DOHH2 (cell line): ENCODE data around the gene CFAP100.

ENCODE experiments used
- H3F3A ChIP-seq: fragments of 200-600 bp; sonication (generic), shearing (Covaris generic); 2 replicates; pipeline ENCODE4 v1.6.0; 2016; ENCODE audit warnings: antibody characterized with exemption, mild to moderate bottlenecking; ENCODE audit not compliant: control insufficient read depth, insufficient read depth
- H3K27ac ChIP-seq: fragments of 200-600 bp; sonication (generic); 2 replicates; pipeline ENCODE4 v1.5.1; 2014; ENCODE audit warnings: low read depth, mild to moderate bottlenecking, low read length, moderate library complexity
- H3K27me3 ChIP-seq: fragments of 200-600 bp; sonication (generic); 2 replicates; pipeline ENCODE4 v1.6.1; 2014; ENCODE audit warnings: mild to moderate bottlenecking, low read length, mixed read lengths; ENCODE audit not compliant: control insufficient read depth
- H3K36me3 ChIP-seq: fragments of 200-600 bp; sonication (generic); 2 replicates; pipeline ENCODE4 v1.6.1; 2014; ENCODE audit warnings: mild to moderate bottlenecking, low read length, moderate library complexity, mixed read lengths; ENCODE audit not compliant: control insufficient read depth
- H3K4me1 ChIP-seq: fragments of 200-600 bp; sonication (generic); 2 replicates; pipeline ENCODE4 v1.6.1; 2014; ENCODE audit warnings: mild to moderate bottlenecking, low read length, mixed read lengths; ENCODE audit not compliant: control insufficient read depth
- H3K4me2 ChIP-seq: fragments of 200-600 bp; sonication (generic); 2 replicates; pipeline ENCODE4 v1.6.0; 2014; ENCODE audit warnings: mild to moderate bottlenecking, low read length, moderate library complexity
- H3K4me3 ChIP-seq: fragments of 200-600 bp; sonication (generic); 2 replicates; pipeline ENCODE4 v1.5.1; 2014; ENCODE audit warnings: mild to moderate bottlenecking, low read length, mixed read lengths
- H3K79me2 ChIP-seq: fragments of 200-600 bp; sonication (generic); 2 replicates; pipeline ENCODE4 v1.6.1; 2014; ENCODE audit warnings: mild to moderate bottlenecking, low read length, mixed read lengths; ENCODE audit not compliant: control insufficient read depth
- H3K9me2 ChIP-seq: fragments of 200-600 bp; sonication (generic); replicated peaks from 2 replicates; pipeline ENCODE4 v1.6.1; 2014; ENCODE audit warnings: mild to moderate bottlenecking, low read length, mixed read lengths; ENCODE audit not compliant: control insufficient read depth
- H3K9me3 ChIP-seq: fragments of 200-600 bp; sonication (generic); 2 replicates; pipeline ENCODE4 v1.6.1; 2014; ENCODE audit warnings: antibody characterized with exemption, low read length, mixed read lengths; ENCODE audit not compliant: control insufficient read depth, insufficient read depth
- H4K20me1 ChIP-seq: fragments of 200-600 bp; sonication (generic); 2 replicates; pipeline ENCODE4 v1.6.0; 2014; ENCODE audit warnings: low read depth, mild to moderate bottlenecking, antibody characterized with exemption, low read length, moderate library complexity; ENCODE audit not compliant: control insufficient read depth, insufficient read depth
- EZH2phosphoT487 ChIP-seq: fragments of 200-600 bp; sonication (generic); IDR thresholded peaks from 2 replicates; pipeline ENCODE4 v1.6.1; 2017; ENCODE audit warnings: borderline replicate concordance, mild to moderate bottlenecking, antibody characterized with exemption, low read length, moderate library complexity, mixed read lengths
- TF ChIP-seq, protein P1 (sequence below): fragments of 200-600 bp; sonication (generic); IDR thresholded peaks from one replicate; pipeline ENCODE4 v1.5.1; 2014; ENCODE audit warnings: antibody characterized with exemption, mild to moderate bottlenecking, low read depth, low read length; ENCODE audit not compliant: poor library complexity, severe bottlenecking

The CFAP100 gene

DNA sequence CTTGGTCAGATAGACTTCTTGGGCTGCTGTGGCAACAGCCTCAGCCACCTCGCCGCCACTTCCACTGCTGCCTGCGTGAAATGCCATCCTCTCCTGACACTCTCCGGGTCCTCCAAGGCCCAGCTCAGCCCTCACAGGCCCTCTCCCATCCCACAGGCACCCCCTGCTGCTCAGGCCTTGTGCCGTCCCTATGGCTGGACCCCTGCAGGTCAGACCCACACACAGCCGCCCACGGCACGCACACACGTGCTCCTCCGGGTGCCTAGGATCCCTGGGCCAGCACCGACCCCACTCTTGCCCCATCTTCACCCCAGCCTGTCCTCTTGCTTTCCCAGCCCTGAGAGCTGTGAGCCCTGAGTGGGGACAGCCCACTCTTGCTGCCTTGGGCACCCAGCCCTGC is 19.7 kb downstream of the CFAP100 start:
- no peak overlapping the region for H3K4me3 ChIP-seq
- H3F3A ChIP-seq: no peaks in the 10 kb centered on the region
- H4K20me1 ChIP-seq: no peaks in the 10 kb centered on the region
- H3K27me3 ChIP-seq: peaks cover 11% of the 10 kb centered on the region; the same call in 1 of the 2 replicates
- no peaks in the 10 kb centered on the region for H3K9me3 ChIP-seq
- no peaks in the 10 kb centered on the region for H3K36me3 ChIP-seq
- no peak overlapping the region for H3K4me2 ChIP-seq
- no peak for TF ChIP-seq EZH2phosphoT487
- TF ChIP-seq, protein P1, sequence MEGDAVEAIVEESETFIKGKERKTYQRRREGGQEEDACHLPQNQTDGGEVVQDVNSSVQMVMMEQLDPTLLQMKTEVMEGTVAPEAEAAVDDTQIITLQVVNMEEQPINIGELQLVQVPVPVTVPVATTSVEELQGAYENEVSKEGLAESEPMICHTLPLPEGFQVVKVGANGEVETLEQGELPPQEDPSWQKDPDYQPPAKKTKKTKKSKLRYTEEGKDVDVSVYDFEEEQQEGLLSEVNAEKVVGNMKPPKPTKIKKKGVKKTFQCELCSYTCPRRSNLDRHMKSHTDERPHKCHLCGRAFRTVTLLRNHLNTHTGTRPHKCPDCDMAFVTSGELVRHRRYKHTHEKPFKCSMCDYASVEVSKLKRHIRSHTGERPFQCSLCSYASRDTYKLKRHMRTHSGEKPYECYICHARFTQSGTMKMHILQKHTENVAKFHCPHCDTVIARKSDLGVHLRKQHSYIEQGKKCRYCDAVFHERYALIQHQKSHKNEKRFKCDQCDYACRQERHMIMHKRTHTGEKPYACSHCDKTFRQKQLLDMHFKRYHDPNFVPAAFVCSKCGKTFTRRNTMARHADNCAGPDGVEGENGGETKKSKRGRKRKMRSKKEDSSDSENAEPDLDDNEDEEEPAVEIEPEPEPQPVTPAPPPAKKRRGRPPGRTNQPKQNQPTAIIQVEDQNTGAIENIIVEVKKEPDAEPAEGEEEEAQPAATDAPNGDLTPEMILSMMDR: no peak
- no peaks in the 10 kb centered on the region for H3K9me2 ChIP-seq
- no peak overlapping the region for H3K27ac ChIP-seq
- H3K4me1 ChIP-seq: no peaks in the 10 kb centered on the region
- no peaks in the 10 kb centered on the region for H3K79me2 ChIP-seq

DNA sequence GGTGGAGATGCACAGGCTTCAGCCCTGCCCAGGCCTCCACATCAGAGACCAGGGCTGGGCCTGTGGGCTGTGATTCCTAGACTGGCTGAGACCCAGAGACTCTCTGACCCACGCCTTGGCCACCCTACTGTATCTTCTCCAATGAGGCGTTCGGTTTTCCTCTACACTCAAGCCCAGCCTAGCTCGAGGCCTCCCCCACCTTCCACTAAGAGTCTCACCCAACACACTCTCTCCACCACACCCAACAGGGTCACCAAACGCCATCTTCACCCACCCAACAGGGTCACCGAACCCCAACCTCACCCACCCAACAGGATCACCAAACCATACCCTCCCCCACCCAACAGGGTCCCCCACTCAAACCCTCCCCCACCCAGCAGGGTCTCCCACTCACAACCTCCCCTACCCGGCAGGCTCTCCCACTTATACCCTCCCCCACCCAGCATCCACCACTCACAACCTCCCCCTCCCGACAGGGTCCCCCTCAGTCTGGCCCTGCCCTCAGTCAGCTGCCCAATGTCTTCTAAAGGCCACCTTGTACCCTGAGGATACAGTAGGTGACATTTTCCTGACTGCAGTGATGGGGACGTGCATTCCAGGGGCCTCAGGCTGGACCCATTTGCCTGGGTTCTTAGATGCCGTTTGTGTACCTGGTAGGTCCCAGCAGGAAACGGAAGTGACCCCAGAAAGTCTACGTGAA is 20.4 kb downstream of the CFAP100 start:
- no peaks in the 10 kb centered on the region for H3K36me3 ChIP-seq
- no peaks in the 10 kb centered on the region for H3K9me3 ChIP-seq
- no peak overlapping the region for H3K27ac ChIP-seq
- H3F3A ChIP-seq: no peaks in the 10 kb centered on the region
- H3K4me3 ChIP-seq: no peak overlapping the region
- H3K4me2 ChIP-seq: no peak overlapping the region
- no peaks in the 10 kb centered on the region for H3K79me2 ChIP-seq
- no peaks in the 10 kb centered on the region for H3K9me2 ChIP-seq
- no peaks in the 10 kb centered on the region for H4K20me1 ChIP-seq
- H3K4me1 ChIP-seq: no peaks in the 10 kb centered on the region
- TF ChIP-seq, protein P1: no peak
- TF ChIP-seq EZH2phosphoT487: no peak
- peaks cover 11% of the 10 kb centered on the region; the same call in 1 of the 2 replicates for H3K27me3 ChIP-seq

DNA sequence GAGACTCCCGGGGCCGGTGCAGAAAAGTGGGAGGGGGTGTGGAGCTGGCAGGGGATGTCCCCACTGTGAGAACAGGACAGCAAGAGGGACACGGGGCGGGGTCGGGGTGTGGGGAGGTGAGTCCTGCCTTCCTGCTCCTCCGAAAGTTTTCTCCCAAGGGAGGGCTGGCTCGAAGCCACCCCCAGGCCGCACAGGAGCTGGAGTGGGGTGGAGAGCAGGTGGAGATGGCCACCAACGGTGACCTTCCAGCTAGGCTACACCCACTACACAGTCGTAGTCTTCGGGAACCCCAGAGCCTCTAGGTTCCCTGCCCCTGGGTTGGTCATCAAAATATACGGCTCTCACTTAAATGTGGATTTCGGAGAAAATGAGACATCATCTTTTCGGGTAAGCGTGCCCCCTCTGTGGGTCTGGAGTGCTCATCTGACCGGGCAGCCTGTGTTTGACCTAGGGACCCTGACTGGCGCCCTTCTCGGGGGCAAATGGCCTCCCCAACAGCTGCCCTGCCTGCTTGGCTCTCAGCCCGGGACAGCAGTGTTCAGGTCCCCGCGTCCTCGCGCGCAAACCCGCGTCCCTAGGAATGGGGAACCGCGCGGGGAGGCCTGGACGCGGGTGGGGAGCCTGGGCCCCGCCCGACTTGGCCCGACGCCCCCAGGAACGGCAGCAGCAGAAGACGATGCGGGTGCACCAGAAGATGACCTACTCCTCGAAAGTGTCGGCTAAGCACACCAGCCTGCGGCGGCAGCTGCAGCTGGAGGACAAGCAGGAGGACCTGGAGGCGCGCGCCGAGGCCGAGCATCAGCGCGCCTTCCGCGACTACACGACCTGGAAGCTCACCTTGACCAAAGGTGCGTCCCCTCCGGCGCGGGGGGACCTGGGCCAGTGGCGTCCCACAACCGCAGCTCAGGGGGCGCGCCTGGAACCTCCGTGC is 21.2 kb downstream of the CFAP100 start:
- H3K9me2 ChIP-seq: no peaks in the 10 kb centered on the region
- H3K36me3 ChIP-seq: no peaks in the 10 kb centered on the region
- H3K4me2 ChIP-seq: no peak overlapping the region
- H3K4me3 ChIP-seq: no peak overlapping the region
- no peak overlapping the region for H3K27ac ChIP-seq
- peaks cover 5% of the 10 kb centered on the region; the same call in 1 of the 2 replicates for H3K27me3 ChIP-seq
- H3K79me2 ChIP-seq: no peaks in the 10 kb centered on the region
- H3F3A ChIP-seq: no peaks in the 10 kb centered on the region
- no peaks in the 10 kb centered on the region for H3K9me3 ChIP-seq
- H3K4me1 ChIP-seq: no peaks in the 10 kb centered on the region
- no peaks in the 10 kb centered on the region for H4K20me1 ChIP-seq
- no peak for TF ChIP-seq EZH2phosphoT487
- TF ChIP-seq, protein P1: no peak
